ENCODE results near the gene KPNA3.

Gene KPNA3, protein sequence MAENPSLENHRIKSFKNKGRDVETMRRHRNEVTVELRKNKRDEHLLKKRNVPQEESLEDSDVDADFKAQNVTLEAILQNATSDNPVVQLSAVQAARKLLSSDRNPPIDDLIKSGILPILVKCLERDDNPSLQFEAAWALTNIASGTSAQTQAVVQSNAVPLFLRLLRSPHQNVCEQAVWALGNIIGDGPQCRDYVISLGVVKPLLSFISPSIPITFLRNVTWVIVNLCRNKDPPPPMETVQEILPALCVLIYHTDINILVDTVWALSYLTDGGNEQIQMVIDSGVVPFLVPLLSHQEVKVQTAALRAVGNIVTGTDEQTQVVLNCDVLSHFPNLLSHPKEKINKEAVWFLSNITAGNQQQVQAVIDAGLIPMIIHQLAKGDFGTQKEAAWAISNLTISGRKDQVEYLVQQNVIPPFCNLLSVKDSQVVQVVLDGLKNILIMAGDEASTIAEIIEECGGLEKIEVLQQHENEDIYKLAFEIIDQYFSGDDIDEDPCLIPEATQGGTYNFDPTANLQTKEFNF

DNA sequence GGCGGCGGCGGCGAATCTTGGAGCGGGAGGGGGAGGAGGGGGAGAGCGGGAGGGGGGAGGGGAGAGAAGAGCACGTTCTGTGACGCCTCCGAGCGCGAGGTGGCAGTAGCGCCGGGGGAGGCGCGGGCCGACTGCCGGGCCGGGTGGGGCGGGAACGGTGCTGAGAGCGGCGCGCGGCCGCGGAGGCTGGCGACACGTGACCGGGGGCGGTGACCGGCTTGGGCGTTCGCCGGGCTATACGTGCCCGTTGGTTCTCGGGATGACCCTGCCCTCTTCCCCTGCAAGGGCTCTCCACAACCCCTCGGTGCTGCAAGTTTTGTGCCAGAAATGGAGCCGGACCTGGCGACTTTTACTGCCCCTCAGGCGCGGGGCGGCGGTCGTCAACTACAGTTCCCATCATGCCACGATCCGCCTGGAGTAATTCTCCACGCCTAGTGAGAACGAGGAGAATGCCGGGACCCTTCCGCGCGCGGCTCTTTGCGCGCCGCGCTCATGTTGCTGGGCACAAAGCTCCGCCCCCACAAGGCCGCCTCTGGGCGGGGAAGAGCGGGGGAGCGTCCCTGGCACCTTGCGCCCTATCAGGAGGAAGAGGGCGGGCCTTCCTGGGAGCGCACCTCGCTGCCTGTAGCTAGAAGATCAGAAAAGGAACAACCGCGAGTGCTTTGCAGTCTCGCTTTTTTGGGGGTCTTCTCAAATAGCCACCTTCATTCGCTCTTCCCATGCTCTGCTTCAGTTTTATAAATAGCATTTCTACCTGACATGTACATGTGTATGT, at the start of gene KPNA3:
Gene KPNA3, minus strand, starts transcription at position 133 of the 775 bp plus-strand sequence. CDS start 176 bp downstream, outside the sequence.
- Mint-ChIP-seq H3K27ac (peak within 1 kb of the TSS; percentile 98), H3K36me3 (peaks cover 3% of the 10 kb centered on the region), H3K9me3 (no peaks in the 10 kb centered on the region), H3K4me3 (peak within 1 kb of the TSS; percentile 98), H3K27me3 (no peaks in the 10 kb centered on the region), H3K4me1 (peaks cover 33% of the 10 kb centered on the region)

DNA sequence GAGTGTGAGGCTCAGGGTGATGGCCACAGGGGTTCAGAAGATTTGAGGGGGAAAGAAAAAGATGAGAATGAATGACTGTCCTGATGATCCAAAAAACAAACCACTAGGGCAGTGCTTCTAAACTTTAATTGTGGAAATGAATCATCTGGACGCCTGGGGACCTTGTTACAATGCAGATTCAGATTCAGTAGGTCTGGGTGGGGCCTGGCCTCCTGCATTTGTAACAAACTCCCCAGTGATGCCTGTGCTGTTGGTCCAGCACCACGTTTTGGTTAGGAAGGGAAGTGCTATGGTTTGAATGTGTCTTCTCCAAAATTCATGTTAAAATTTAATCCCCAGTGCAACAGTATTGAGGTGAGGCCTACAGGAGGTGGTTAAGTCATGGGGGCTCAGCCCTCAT, 49.5 kb upstream of the KPNA3 start:
- Mint-ChIP-seq H3K4me3 (no peak overlapping the region), H3K36me3 (no peaks in the 10 kb centered on the region), H3K27me3 (no peaks in the 10 kb centered on the region), H3K4me1 (no peaks in the 10 kb centered on the region), H3K27ac (no peak overlapping the region), H3K9me3 (no peaks in the 10 kb centered on the region)

DNA sequence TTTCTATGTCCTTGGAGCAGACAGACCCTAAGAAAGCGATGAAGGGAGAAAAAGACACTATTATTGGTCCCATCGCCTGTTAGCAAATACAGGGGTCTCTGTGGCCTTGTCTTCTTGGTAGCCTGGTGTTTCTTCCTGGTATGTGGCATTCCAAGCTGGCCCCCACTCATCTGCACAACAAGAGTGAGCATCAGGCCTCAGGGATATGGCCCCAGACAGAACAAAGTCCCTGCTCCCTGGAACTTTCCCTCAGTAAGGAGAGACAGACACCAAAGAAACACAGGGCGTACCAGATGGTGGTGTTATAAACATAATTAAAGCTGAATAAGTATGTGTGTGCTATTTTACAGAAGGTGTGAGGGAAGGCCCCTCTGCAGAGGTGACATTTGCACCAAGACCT, 48.2 kb upstream of the KPNA3 start:
- Mint-ChIP-seq H3K36me3 (no peaks in the 10 kb centered on the region), H3K27ac (no peak overlapping the region)

DNA sequence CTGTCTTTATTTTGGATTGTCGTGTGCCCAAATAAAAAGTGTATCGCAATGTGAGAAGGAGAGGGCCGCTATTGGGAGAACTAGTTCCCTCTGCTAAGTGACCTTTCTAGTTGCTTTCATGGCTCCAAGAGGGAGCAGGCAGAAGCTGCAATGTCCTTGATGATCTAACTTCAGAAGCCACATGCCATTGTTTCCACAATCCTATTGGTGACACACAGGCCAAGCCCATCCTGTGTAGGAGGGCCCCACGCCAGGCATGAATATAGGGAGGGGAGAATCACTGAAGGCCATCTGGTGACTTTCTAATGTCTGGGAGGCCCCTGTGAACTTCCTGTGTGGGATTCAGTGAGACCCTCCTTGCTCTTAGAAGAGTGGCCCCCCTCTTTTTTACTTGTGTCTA, 47.8 kb upstream of the KPNA3 start:
- no peak overlapping the region for H3K4me3 Mint-ChIP-seq
- H3K27ac Mint-ChIP-seq, result no peak overlapping the region
- no peaks in the 10 kb centered on the region for H3K27me3 Mint-ChIP-seq
- H3K36me3 Mint-ChIP-seq, result no peaks in the 10 kb centered on the region
- no peaks in the 10 kb centered on the region for H3K9me3 Mint-ChIP-seq
- no peaks in the 10 kb centered on the region for H3K4me1 Mint-ChIP-seq

More for the DNA sequence above, 48.2 kb upstream of the KPNA3 start:
- no peaks in the 10 kb centered on the region for H3K9me3 Mint-ChIP-seq
- no peaks in the 10 kb centered on the region for H3K27me3 Mint-ChIP-seq
- H3K4me3 Mint-ChIP-seq, result no peak overlapping the region
- H3K4me1 Mint-ChIP-seq, result no peaks in the 10 kb centered on the region

DNA sequence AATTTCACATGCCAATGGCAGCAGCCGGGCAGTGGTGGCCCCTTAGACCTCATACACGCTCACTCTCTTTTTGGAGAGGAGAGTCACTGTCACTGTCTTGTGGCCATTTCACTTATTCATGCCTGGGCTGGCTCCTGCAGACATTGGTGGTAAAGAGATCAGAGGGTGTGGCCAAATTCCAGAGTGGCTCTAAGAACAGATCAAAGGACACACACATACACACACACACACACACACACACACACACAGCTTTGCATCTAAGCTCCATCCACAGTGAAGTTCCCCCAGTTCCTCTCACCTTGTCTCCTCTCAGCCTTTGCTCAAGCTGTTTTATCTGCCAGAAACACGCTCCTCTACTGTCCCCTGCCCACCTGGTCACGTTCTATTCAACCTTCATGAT, 46.5 kb upstream of the KPNA3 start:
- Mint-ChIP-seq H3K27ac (no peak overlapping the region), H3K9me3 (no peaks in the 10 kb centered on the region), H3K4me1 (no peaks in the 10 kb centered on the region), H3K27me3 (no peaks in the 10 kb centered on the region), H3K4me3 (no peak overlapping the region), H3K36me3 (no peaks in the 10 kb centered on the region)

DNA sequence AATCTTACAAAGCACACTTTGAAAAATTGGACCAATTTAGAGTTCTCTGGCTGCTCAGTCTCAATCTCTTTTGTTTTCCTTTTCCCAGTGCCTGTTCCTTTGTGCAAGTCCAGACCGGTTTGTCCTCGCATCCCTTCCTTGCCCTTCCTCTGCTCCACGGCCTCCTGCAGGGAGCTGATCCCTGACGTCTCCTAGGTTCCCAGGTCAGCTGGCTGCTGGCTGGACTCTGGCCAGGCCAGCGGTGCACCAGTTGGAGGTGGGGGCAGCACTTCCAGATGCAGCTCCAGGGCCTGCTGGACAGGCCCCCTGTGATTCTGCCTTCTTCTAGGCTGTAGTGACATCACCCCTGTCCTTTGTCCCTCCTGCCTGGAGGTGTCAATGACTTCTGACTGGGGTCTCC, 44.0 kb upstream of the KPNA3 start:
- peaks cover 4% of the 10 kb centered on the region for H3K4me1 Mint-ChIP-seq
- H3K36me3 Mint-ChIP-seq, result no peaks in the 10 kb centered on the region
- H3K4me3 Mint-ChIP-seq, result no peak overlapping the region
- H3K9me3 Mint-ChIP-seq, result no peaks in the 10 kb centered on the region
- H3K27me3 Mint-ChIP-seq, result no peaks in the 10 kb centered on the region
- H3K27ac Mint-ChIP-seq, result no peak overlapping the region

DNA sequence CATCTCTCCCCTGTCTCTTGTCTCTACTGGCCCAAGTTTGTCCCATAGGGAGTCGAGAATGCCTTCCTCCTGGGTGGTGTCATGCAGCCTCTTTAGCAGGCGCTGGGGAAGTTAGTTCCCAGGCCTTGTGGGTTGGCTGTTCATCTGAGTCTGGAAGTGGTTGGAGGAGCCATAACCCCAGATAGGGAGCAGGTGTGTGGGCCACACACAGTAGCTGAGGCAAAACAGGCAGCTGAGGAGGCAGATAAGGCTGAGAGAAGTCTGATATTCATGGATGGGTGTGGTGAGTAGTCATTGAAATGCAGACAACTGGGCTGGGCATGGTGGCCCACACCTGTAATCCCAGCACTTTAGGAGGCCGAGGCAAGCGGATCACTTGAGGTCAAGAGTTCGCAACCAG, 40.9 kb upstream of the KPNA3 start:
- Mint-ChIP-seq H3K9me3 (peaks cover 6% of the 10 kb centered on the region), H3K27me3 (no peaks in the 10 kb centered on the region), H3K4me3 (no peak overlapping the region)

DNA sequence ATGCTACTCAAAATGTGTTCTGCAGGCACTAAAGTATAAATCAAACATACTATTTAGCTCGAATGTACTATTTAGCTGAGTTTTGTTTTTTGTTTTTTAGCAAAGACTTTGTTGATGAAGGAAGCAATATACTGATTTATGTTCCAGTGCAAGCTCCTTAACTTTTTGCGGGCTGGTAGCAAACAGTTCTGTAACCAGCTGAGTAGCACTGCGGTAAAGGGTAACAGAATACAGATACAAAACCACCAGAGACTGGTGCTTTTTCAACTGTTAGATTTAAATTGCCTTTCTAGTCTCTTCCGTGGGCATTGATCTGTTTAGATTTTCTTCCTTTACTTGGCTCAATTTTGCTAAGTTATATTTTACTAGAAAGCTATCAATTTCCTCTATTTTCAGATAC, 39.0 kb upstream of the KPNA3 start:
- Mint-ChIP-seq H3K36me3 (peaks cover 4% of the 10 kb centered on the region), H3K9me3 (peaks cover 6% of the 10 kb centered on the region), H3K27ac (no peak overlapping the region), H3K27me3 (no peaks in the 10 kb centered on the region), H3K4me3 (no peak overlapping the region), H3K4me1 (peaks cover 9% of the 10 kb centered on the region)

More for the DNA sequence above, 40.9 kb upstream of the KPNA3 start:
- Mint-ChIP-seq H3K27ac (no peak overlapping the region), H3K36me3 (peaks cover 4% of the 10 kb centered on the region), H3K4me1 (peaks cover 9% of the 10 kb centered on the region)

DNA sequence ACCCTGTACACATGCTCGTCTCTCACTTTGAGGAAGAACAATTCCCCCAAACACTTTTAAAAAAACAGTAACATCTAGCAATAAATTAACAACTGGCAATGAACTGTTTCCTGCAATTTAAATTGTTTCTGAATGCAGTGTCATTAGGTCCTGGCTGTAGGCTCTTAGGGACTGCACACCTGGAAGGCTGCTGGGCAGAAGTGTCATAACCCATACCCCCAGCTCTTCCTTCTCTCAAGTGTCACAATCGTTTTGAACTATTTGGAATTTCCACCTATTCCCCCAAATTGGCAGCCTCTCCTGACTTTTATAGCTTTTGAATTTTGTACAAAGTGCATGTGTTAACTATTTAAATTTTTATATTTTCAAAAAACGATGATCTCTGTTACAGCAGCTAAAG, 38.2 kb upstream of the KPNA3 start:
- peaks cover 4% of the 10 kb centered on the region for H3K36me3 Mint-ChIP-seq
- no peak overlapping the region for H3K4me3 Mint-ChIP-seq
- no peak overlapping the region for H3K27ac Mint-ChIP-seq
- peaks cover 6% of the 10 kb centered on the region for H3K9me3 Mint-ChIP-seq
- H3K27me3 Mint-ChIP-seq, result no peaks in the 10 kb centered on the region
- peaks cover 9% of the 10 kb centered on the region for H3K4me1 Mint-ChIP-seq

DNA sequence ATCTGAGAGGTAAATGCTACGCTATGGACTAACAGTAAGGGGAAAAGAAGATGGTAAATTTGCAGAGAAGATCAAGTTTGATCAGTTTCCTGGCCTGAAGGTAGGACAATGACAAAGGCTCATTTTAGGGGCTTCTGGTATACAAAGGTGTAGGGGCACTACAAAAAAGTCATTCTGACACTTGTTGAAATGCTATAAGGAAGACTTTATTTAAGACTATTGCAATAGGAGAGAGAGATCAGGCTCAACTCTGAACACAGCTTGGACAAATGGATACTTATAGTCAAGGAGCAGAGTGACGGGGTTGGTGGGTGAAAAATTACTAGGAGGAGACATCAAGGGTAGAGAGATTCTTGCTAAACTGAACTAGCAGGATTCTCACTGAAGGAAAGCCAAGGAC, 37.2 kb upstream of the KPNA3 start:
- Mint-ChIP-seq H3K27me3 (no peaks in the 10 kb centered on the region), H3K27ac (no peak overlapping the region), H3K9me3 (peaks cover 6% of the 10 kb centered on the region), H3K36me3 (peaks cover 4% of the 10 kb centered on the region), H3K4me3 (no peak overlapping the region), H3K4me1 (peaks cover 9% of the 10 kb centered on the region)

DNA sequence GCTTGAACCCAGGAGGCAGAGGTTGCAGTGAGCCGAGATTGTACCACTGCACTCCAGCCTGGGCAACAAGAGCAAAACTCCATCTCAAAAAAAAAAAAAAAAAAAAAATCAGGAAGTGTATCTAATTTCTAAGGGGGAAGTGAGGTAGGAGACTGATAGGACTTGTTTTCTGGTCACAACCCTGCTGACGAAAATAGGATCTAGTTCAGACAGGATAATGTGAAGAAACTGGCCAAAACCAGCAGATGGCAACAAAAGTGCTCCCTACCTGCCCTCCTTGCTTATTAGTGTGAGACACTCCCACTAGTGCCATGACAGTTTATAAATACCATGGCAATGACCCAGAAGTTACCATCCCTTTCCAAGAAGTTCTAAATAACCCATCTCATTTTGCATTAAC, 36.0 kb upstream of the KPNA3 start:
- Mint-ChIP-seq H3K4me1 (peaks cover 9% of the 10 kb centered on the region), H3K27me3 (no peaks in the 10 kb centered on the region), H3K4me3 (no peak overlapping the region), H3K36me3 (peaks cover 4% of the 10 kb centered on the region), H3K27ac (no peak overlapping the region), H3K9me3 (peaks cover 6% of the 10 kb centered on the region)

DNA sequence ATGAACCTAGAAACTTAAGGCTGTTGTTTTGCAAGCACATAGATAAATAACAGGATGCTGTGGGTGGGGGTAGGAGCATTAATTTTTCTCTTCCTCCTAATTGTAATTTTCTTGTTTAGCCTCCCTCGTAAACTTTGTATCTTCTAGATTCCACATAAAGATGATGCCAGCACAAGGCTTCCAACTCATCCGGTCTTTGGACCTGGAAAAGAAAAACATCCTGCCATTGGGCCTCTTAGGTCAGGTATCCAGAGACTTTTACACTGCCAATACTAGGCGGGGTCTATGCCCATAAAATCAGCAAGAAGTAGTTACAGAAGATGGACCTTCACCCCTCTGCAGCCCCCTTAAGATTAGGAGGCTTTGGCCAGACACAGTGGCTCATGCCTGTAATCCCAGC, 35.4 kb upstream of the KPNA3 start:
- H3K4me3 Mint-ChIP-seq, result no peak overlapping the region

DNA sequence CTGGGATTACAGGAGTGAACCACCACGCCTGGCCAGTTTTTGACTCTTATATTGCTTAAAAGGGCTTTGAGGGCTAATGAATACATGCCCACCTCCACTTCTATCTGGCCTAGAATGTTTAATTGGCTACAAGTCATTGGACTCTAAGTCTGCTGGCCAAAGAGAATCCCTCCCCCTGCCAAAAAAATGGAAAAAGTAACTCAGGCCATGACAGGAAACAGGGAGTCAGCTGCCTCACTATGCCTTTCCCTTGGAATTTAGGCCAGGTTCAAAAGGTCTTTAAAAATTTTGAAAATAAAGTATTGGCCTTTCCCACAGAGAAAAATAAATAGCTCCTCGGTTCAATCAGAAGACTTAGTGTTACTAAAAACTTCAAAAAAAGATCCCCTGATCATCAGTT, 34.9 kb upstream of the KPNA3 start:
- no peak overlapping the region for H3K4me3 Mint-ChIP-seq
- H3K27ac Mint-ChIP-seq, result no peak overlapping the region
- peaks cover 6% of the 10 kb centered on the region for H3K9me3 Mint-ChIP-seq
- no peaks in the 10 kb centered on the region for H3K27me3 Mint-ChIP-seq
- H3K4me1 Mint-ChIP-seq, result peaks cover 5% of the 10 kb centered on the region
- H3K36me3 Mint-ChIP-seq, result peaks cover 4% of the 10 kb centered on the region

More for the DNA sequence above, 35.4 kb upstream of the KPNA3 start:
- Mint-ChIP-seq H3K36me3 (peaks cover 4% of the 10 kb centered on the region), H3K9me3 (peaks cover 6% of the 10 kb centered on the region), H3K27ac (no peak overlapping the region), H3K4me1 (peaks cover 9% of the 10 kb centered on the region), H3K27me3 (no peaks in the 10 kb centered on the region)

DNA sequence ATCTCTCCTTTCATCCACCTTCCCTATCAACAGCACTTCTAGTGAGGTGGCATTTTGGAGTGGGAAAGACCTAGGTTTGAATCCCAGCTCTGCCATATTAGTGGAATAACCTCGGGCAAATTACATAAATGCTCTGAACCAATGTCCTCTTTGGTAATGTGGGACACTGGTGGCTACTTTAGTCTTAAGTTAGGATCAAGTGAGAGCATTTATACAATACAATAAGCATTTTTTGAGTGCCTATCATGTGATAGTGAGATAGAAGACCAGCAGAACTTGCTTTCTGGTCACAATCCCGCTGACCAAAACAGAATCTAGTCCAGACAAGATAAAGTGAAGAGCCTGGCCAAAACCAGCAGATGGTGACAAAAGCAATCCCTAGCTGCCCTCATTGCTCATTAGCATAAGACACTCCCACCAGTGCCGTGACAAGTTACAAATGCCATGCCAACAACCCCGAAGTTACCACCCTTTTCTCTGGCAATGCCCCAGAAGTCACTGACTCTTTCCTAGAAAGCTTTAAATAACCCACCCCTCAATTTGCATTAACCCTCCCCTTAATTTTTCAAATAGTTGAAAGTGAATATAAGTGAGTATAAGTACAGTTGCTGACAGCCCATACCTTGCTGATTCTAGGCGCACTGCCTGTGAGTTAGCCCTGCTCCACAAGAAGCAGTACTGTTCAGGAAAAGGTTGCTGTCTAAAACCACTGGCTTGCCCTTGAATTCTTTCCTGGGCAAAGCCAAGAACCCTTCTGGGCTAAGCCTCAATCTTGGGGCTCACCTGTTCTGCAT, 28.9 kb upstream of the KPNA3 start:
- Mint-ChIP-seq H3K27ac (no peak overlapping the region), H3K27me3 (no peaks in the 10 kb centered on the region), H3K4me1 (no peaks in the 10 kb centered on the region), H3K36me3 (no peaks in the 10 kb centered on the region), H3K9me3 (no peaks in the 10 kb centered on the region), H3K4me3 (no peak overlapping the region)

DNA sequence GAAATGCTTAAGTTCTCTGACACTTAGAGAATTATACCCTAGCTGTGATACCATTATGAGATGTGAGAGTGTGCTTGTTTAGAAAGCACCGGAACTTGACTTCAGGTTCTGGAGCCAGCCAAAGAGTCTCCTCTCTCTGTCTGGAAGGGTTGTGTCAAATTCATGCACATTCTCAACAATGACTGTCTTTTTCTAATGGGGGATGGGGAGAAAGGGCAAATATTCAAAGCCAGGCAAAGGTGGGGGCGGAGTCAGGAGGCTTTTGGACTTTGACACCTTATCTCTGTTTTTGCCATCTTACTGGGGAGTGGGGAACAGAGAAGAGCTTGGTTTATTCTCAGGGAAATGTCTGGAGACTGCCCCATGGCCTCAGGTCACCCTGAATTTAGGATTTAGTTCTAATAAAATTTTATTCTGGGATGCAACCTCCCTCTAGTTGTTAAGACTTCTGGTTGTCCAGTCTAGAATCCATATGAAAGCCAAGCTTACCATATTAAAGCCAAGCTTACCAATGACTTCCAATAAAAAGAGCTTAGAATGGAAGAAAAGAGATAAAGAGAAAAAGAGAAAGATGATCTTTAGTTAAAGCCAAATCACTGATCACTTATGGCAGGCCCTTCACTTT, 28.2 kb upstream of the KPNA3 start:
- Mint-ChIP-seq H3K27me3 (no peaks in the 10 kb centered on the region), H3K4me3 (no peak overlapping the region), H3K27ac (peak overlapping the region; percentile 48), H3K36me3 (no peaks in the 10 kb centered on the region), H3K4me1 (no peaks in the 10 kb centered on the region), H3K9me3 (no peaks in the 10 kb centered on the region)

All from activated naive CD4-positive, alpha-beta T cell treated with anti-CD3 and anti-CD28 coated beads, Interleukin-2, amount 50 U/mL, for 24 hours (primary cell).